Measurements from ENCODE around the gene WDR6. TPM values are rescaled to one million over a fixed set of nuclear protein-coding genes. Genes with fewer than 3 reads are reported as not detected.

The WDR6 gene
- polyA plus RNA-seq (2014; cell fraction: cytosol; rRNA removed): 140 and 186 TPM in 2 replicates
- 518 and 594 TPM in 2 replicates for polyA plus RNA-seq (2014; cell fraction: nucleus; rRNA removed)

- DNase-seq (ENCODE audit: low spot score): peak; percentile 96
Measured at GRCh38 chr3:49007068-49007770, at the start of gene WDR6. Gene WDR6, plus strand, starts transcription at chr3:49007391. Its CDS starts 41 bp downstream, at chr3:49007432.

- DNase-seq (ENCODE audit: low spot score): no peak
Measured at GRCh38 chr3:48960841-48961413, 46.3 kb upstream of the WDR6 start.

- no peak for DNase-seq (ENCODE audit: low spot score)
Measured at GRCh38 chr3:48962340-48962739, 44.9 kb upstream of the WDR6 start.

- no peak for DNase-seq (ENCODE audit: low spot score)
Measured at GRCh38 chr3:48962939-48963338, 44.3 kb upstream of the WDR6 start.

GRCh38 chr3:48963591-48963990, 43.6 kb upstream of the WDR6 start:
- no peak for DNase-seq (ENCODE audit: low spot score)

GRCh38 chr3:48966367-48966766, 40.8 kb upstream of the WDR6 start:
- no peak for DNase-seq (ENCODE audit: low spot score)

- no peak for DNase-seq (ENCODE audit: low spot score)
Measured at GRCh38 chr3:48966876-48967361, 40.3 kb upstream of the WDR6 start.

GRCh38 chr3:48970586-48970985, 36.6 kb upstream of the WDR6 start:
- DNase-seq (ENCODE audit: low spot score): no peak

- DNase-seq (ENCODE audit: low spot score): no peak
Measured at GRCh38 chr3:48974076-48974864, 32.9 kb upstream of the WDR6 start.

- DNase-seq (ENCODE audit: low spot score): no peak
Measured at GRCh38 chr3:48979451-48979850, 27.7 kb upstream of the WDR6 start.

GRCh38 chr3:48980295-48980694, 26.9 kb upstream of the WDR6 start:
- DNase-seq (ENCODE audit: low spot score): no peak

GRCh38 chr3:48982016-48982415, 25.2 kb upstream of the WDR6 start:
- no peak for DNase-seq (ENCODE audit: low spot score)

GRCh38 chr3:48982686-48983085, 24.5 kb upstream of the WDR6 start:
- DNase-seq (ENCODE audit: low spot score): no peak

GRCh38 chr3:48983096-48983495, 24.1 kb upstream of the WDR6 start:
- DNase-seq (ENCODE audit: low spot score): no peak

GRCh38 chr3:48984663-48985062, 22.5 kb upstream of the WDR6 start:
- no peak for DNase-seq (ENCODE audit: low spot score)

GRCh38 chr3:48985831-48986376, 21.3 kb upstream of the WDR6 start:
- DNase-seq (ENCODE audit: low spot score): no peak

GRCh38 chr3:48989126-48989795, 17.9 kb upstream of the WDR6 start:
- DNase-seq (ENCODE audit: low spot score): peak; percentile 29

GRCh38 chr3:48989796-48990635, 17.2 kb upstream of the WDR6 start, which contains the start of gene P4HTM:
Gene P4HTM, plus strand, starts transcription at chr3:48990241. Its CDS starts 16 bp downstream, at chr3:48990257.
- peak; percentile 67 for DNase-seq (ENCODE audit: low spot score)

- DNase-seq (ENCODE audit: low spot score): peak; percentile 31
Measured at GRCh38 chr3:48990636-48991469, 16.3 kb upstream of the WDR6 start.
